AG04450 (cell line): ENCODE measurements around the gene SMIM14. TPM values are rescaled to one million over a fixed set of nuclear protein-coding genes. Genes with fewer than 3 reads are reported as not detected.

ENCODE experiments used
- CTCF ChIA-PET: fragments of 300-600, 350-600 bp; formaldehyde crosslinking; extraction: SDS; loops from one replicate; lab custom pipeline; 2022; ENCODE audit warnings: antibody characterized with exemption, inconsistent platforms; lab: Charles Lee
- POLR2A ChIA-PET: fragments of 350-600 bp; formaldehyde crosslinking; extraction: SDS; loops from one replicate; lab custom pipeline; 2021; ENCODE audit warnings: antibody characterized with exemption, inconsistent platforms; lab: Yijun Ruan, JAX
- DNase-seq: peaks from one replicate; pipeline ENCODE4 v3.0.0-alpha.2; 2011; ENCODE audit warnings: low read depth, low spot score
- H3K27ac ChIP-seq: one replicate; pipeline ENCODE4 v1.5.1; 2012; ENCODE audit warnings: low read depth, low read length, control low read depth
- H3K27me3 ChIP-seq: one replicate; pipeline ENCODE4 v1.6.0; 2012; ENCODE audit warnings: low read length; ENCODE audit not compliant: control insufficient read depth, insufficient read depth
- H3K4me3 ChIP-seq: 2 replicates; pipeline ENCODE4 v1.5.1; 2011; ENCODE audit warnings: mild to moderate bottlenecking, low read depth, low read length, control low read depth
- H3K9me3 ChIP-seq: 2 replicates; pipeline ENCODE4 v1.5.1; 2012; ENCODE audit warnings: low read length; ENCODE audit not compliant: control insufficient read depth, insufficient read depth
- CTCF ChIP-seq: IDR thresholded peaks from 2 replicates; pipeline ENCODE4 v1.5.1; 2011; ENCODE audit warnings: low read depth, low read length, control low read depth, inconsistent platforms
- polyA plus RNA-seq: library from polyadenylated mRNA; depleted of rRNA; stranded (reverse); fragments of >200 nt; gene quantifications from 2 replicates; pipeline ENCODE4 v1.2.3, GENCODE V29; 2011

SMIM14 gene
- polyA plus RNA-seq, 1 experiment: 53.7 TPM

DNA sequence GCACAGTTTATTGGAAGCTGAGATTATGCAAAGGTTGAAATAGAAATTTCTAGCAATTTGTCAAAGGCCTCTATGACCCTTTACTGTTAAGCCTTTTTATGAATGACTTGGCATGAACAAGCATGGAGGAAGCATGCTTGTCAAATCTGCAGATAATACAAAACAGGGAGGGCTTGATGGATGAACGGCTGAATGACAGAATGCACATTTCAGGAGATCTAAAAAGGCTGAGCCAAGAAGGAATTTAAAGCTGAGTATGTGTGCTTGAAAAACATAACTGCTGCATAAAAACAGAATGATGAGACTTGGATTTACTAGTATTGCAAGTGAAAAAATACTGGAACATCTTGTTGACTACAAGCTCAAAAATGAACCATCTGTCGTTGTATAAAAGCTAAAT is 30.2 kb upstream of the SMIM14 start:
- ChIA-PET CTCF (no interaction called here), POLR2A (no interaction called here)
- no peaks in the 10 kb centered on the region; the same call in 1 of the 2 replicates for H3K9me3 ChIP-seq
- H3K27me3 ChIP-seq: peaks cover 4% of the 10 kb centered on the region
- H3K4me3 ChIP-seq: no peak overlapping the region
- no peak overlapping the region for H3K27ac ChIP-seq
- DNase-seq: no peak
- no peak for TF ChIP-seq CTCF

GRCh38 chr4:39667706-39668105 is 29.0 kb upstream of the SMIM14 start:
- no peak for DNase-seq
- POLR2A ChIA-PET: interaction anchor here (0.6 kb wide), 1 partner anchor 440 kb away, joined by 3 read pairs; no protein-coding TSS in a partner anchor
- CTCF ChIA-PET: interaction anchor here (0.6 kb wide), 1 partner anchor 311 kb away, joined by 3 read pairs; no protein-coding TSS in a partner anchor

DNA sequence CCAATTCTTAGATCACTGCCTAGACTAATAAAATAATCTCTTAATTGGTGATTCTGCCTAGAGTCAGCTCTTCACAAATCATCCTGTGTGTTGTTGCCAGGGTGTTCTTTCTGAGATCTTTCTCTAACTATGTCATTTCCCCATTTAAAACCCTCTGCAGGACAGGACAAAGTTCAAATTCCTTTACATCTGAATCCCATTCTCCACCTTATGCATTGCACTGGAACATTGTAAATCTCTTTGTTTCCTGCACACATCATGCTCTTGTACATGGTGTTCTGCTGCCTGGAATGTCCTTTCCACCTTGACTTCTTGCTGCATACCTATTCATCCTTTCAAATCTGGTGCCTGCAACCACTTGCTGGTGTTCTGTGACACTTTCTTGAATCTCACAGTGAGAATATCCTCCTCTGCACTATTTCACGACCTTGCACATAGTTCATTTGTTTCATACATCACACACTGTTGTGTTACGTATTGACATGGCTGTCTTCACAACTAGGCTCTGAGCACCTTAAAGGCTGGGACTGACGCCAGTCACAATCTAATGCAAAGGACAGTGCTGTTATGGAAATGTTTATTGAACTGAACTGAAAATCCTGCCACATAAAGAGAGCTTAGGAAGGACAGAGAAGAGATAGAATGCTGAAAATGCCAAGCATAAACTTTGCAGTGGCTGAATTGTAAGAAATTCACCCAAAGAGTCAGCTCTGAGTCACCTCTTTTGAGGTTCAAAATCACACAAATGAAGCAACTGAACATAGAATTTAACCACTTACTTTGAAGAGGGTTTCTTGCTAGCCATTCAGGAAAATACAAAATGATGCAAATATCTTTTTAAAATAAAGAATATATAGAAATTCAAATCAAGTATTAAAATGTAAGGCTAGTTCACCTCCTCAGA is 26.4 kb upstream of the SMIM14 start:
- no peak for TF ChIP-seq CTCF
- CTCF ChIA-PET: interaction anchor here (0.7 to 2.3 kb wide), 3 partner anchors 31 to 313 kb away, joined by 3 to 8 read pairs (median 3); no protein-coding TSS in a partner anchor

More at GRCh38 chr4:39667706-39668105, 29.0 kb upstream of the SMIM14 start:
- Histone ChIP-seq H3K9me3 (no peaks in the 10 kb centered on the region; the same call in 1 of the 2 replicates), H3K27me3 (no peaks in the 10 kb centered on the region), H3K4me3 (no peak overlapping the region), H3K27ac (no peak overlapping the region)
- TF ChIP-seq CTCF: no peak

GRCh38 chr4:39662683-39663082 is 24.0 kb upstream of the SMIM14 start:
- TF ChIP-seq CTCF: no peak
- Histone ChIP-seq H3K4me3 (no peak overlapping the region), H3K9me3 (no peaks in the 10 kb centered on the region), H3K27me3 (no peaks in the 10 kb centered on the region), H3K27ac (no peak overlapping the region)
- ChIA-PET POLR2A (no interaction called here), CTCF (interaction anchor here (0.6 kb wide), 1 partner anchor 9 kb away, joined by 4 read pairs; no protein-coding TSS in a partner anchor)
- DNase-seq: no peak

More for the DNA sequence above, 26.4 kb upstream of the SMIM14 start:
- H3K9me3 ChIP-seq: no peaks in the 10 kb centered on the region
- no peak overlapping the region for H3K27ac ChIP-seq
- POLR2A ChIA-PET: no interaction called here
- H3K27me3 ChIP-seq: no peaks in the 10 kb centered on the region
- H3K4me3 ChIP-seq: no peak overlapping the region; the same call in 1 of the 2 replicates
- DNase-seq: peak; percentile 24

DNA sequence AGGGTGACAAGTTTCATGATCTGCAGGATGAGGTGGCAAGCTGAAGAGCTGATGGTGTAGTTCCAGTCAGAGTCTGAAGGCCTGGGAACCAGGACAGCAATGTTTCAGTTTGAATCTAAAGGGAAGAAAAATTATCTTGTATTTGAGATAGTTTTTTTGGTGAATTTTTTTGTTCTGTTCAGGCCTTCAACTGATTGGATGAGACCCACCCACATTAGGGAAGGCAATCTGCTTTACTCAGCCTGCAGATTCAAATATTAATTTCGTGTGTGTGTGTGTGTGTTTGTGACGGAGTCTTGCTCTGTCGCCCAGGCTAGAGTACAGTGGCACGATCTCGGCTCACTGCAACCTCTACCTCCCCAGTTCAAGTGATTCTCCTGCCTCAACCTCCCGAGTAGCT is 22.1 kb upstream of the SMIM14 start:
- no peak overlapping the region for H3K4me3 ChIP-seq
- no peak overlapping the region for H3K27ac ChIP-seq
- ChIA-PET POLR2A (no interaction called here), CTCF (interaction anchor here (1.5 kb wide), 1 partner anchor 192 kb away, joined by 4 read pairs; no protein-coding TSS in a partner anchor)
- H3K27me3 ChIP-seq: no peaks in the 10 kb centered on the region
- TF ChIP-seq CTCF: no peak
- no peak for DNase-seq
- no peaks in the 10 kb centered on the region for H3K9me3 ChIP-seq
